Stimulated activated naive B cell treated with anti-CD40 and anti-IgM and Interleukin-4, amounts not matched to agents 10 μg/mL and 1 μg/mL and 100 μg/mL, for 72 hours (primary cell): ENCODE measurements around the gene ADARB1.
A peak's percentile ranks its signal among the peaks of the same experiment; 100 is the strongest.

Experiments
- ATAC-seq, 2 donors: fragments of 150-1000 bp; cut with Tn5 transposase; replicated peaks; 2 replicates each; pipeline ENCODE4 v1.10.0; 2021; ENCODE audit warnings: moderate library complexity in 1 of 2
- DNase-seq: peaks from one replicate; pipeline ENCODE4 v3.0.0; 2021
- H3K27ac Mint-ChIP-seq: one replicate; pipeline ENCODE4 v1.8.0; 2022; ENCODE audit warnings: mild to moderate bottlenecking, mixed read lengths
- H3K27me3 Mint-ChIP-seq, 2 donors: one replicate each; pipeline ENCODE4 v1.8.0; 2022; ENCODE audit warnings: mixed read lengths in 2 of 2
- H3K36me3 Mint-ChIP-seq, 2 donors: one replicate each; pipeline ENCODE4 v1.8.0; 2022; ENCODE audit warnings: mixed read lengths in 2 of 2, mild to moderate bottlenecking in 1 of 2
- H3K4me1 Mint-ChIP-seq, 2 donors: one replicate each; pipeline ENCODE4 v1.8.0; 2022; ENCODE audit warnings: mixed read lengths in 2 of 2, mild to moderate bottlenecking in 1 of 2
- H3K4me3 Mint-ChIP-seq, 2 donors: one replicate each; pipeline ENCODE4 v1.8.0; 2022; ENCODE audit warnings: mild to moderate bottlenecking in 2 of 2, mixed read lengths in 2 of 2, moderate library complexity in 1 of 2
- H3K9me3 Mint-ChIP-seq, 2 donors: one replicate each; pipeline ENCODE4 v1.8.0; 2022; ENCODE audit warnings: mixed read lengths in 2 of 2, mild to moderate bottlenecking in 1 of 2

The ADARB1 gene

DNA sequence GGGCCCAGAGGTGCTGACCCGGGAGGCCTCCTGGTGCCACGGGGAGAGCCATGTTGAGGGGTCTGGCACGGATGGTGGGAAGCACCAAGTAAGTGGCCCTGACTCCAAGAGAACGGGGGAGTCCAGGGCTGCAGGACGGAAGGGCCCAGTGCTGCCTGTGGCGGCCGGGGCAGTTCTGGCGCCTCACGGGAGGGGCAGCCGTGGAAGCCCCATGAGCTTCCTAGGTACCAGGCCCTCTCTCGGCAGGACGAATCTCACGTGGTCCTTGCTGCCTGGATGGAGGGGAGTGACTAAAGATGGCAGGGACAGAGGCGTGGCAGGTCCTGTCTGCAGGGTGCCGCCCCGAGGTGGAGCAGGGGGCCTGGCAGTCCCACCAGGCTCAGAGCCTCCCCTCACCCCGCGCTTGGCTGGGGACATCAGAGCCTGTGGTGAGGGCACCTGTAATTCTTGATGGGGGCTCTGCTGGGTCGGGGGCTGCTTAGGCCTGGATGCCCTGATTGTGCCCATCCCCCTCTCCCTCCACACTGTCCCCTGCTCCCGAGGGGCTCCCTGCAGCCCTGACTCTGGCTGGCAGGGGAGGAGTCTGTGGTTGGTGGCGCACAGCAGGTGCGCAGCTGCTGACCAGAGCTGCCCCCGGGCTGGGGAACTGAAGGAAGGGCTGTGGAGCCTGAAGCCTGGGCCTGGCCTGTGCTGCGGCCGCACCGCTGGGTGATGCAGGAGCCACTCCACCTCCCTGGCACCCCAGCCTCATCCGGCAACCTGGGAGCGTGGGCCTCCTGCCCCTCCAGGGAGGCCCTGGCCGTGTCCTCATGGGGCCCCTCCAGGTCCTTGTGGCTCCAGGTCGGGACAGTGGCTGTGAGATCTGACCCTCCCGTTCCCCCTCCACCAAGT, 181.9 kb downstream of the ADARB1 start:
- Mint-ChIP-seq H3K36me3 (no peaks in the 10 kb centered on the region), H3K4me1 (peaks cover 0 to 23% of the 10 kb centered on the region in 2 donors), H3K27ac (no peak overlapping the region), H3K4me3 (no peak overlapping the region), H3K9me3 (no peaks in the 10 kb centered on the region), H3K27me3 (peaks cover 14 to 39% of the 10 kb centered on the region in 2 donors)
- DNase-seq (no peak), ATAC-seq (peak in 1 of 2 donors; percentile 29)

DNA sequence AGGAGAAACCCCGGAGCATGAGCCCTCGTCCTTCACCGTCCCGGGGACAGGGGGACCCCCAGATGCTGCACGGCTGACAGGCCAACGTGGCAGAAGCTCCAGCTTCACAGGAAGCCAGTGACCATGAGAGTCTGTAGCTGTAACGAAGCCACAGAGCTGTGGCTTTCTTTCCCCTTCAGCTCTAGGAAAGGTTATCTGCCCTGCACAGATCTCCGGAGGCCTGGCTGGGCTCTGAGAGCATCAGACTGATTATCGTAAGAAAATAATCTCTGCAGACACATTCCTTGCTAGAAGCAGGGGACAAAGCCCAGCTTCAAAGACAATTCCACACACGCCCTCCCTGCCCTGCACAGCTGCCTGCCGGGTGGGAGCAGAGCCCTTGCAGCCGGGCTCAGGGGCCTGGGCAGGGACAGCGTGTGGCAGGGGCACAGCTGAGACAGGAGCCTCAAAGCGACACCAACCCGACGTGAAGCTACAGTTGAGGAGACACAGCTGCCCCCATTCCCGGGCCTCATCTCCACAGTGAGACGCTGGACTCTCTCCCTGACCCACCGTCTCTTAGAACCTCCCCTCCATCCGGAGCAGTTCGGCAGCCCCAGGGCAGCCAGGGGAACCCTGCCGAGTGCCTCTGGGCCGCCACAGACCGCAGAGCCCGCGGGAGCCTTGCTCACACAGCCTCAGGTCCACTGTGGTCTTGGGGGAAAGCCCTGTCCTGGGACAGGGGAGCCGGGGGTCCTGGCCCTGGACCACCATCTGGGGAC, 182.7 kb downstream of the ADARB1 start:
- DNase-seq (no peak), ATAC-seq (peak; percentile 42 to 84)
- Mint-ChIP-seq H3K9me3 (no peaks in the 10 kb centered on the region), H3K4me3 (no peak overlapping the region), H3K4me1 (peaks cover 0 to 23% of the 10 kb centered on the region in 2 donors), H3K27ac (no peak overlapping the region), H3K27me3 (peaks cover 10 to 34% of the 10 kb centered on the region in 2 donors), H3K36me3 (no peaks in the 10 kb centered on the region)

DNA sequence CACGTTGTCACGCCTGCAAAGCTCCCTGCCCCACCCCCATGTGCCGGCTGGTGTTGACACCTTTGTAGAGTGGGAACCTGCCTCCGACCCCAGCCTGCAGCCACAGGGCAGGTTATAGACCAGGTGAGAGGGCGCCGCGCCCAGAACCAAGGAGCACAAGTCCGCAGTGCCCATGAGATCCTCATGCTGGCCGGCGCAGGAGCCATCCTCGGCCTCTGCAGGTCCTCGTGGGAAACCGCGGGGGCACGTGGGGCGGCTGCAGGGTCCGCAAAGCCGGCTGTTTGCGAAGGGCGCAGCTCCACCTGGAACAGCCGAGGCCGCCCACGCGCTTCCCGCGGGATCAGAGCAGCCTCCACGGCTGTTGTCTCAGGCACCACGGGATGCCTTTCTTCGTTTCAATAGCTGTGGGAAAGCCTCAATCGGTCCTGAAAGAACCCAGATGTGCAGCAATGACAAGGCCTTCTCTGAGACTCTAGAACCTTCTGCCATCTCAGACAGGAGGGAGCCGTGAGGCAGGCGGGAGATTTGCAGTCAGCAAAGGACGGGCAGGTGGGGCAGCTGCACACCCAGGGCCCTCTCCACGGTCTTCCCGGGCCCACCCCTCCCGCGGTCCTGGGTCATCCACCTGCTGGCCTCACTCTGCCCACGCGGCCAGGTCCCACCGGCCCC, 183.4 kb downstream of the ADARB1 start:
- no peak overlapping the region for H3K4me3 Mint-ChIP-seq
- H3K9me3 Mint-ChIP-seq = no peaks in the 10 kb centered on the region
- H3K27me3 Mint-ChIP-seq = peaks cover 10 to 34% of the 10 kb centered on the region in 2 donors
- peaks cover 0 to 3% of the 10 kb centered on the region in 2 donors for H3K36me3 Mint-ChIP-seq
- ATAC-seq (no peak), DNase-seq (no peak)
- peaks cover 0 to 23% of the 10 kb centered on the region in 2 donors for H3K4me1 Mint-ChIP-seq
- H3K27ac Mint-ChIP-seq = peak overlapping the region; percentile 47

DNA sequence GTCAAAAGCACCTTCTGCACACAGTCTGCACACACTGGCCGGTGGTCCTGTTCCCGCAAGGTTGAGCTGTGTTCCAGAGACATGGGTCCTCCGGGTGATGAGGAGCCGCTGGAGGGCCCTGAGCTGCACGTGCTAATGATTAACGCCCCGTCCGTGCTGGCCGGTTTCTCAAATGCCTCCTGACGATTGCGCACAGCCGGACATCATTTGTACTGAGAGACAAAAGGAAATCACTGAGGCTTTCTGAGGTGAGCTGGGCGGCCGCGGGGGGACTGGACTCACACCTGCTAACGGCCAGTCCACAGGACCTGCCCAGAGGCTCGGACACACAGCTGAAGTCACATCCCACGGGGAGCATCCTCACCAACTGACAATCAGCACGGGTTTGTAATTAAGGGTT, 184.1 kb downstream of the ADARB1 start:
- Mint-ChIP-seq H3K27ac (no peak overlapping the region), H3K9me3 (no peaks in the 10 kb centered on the region), H3K36me3 (peaks cover 5 to 9% of the 10 kb centered on the region in 2 donors), H3K4me3 (no peak overlapping the region), H3K4me1 (peaks cover 0 to 23% of the 10 kb centered on the region in 2 donors), H3K27me3 (peaks cover 10 to 34% of the 10 kb centered on the region in 2 donors)
- no peak for ATAC-seq
- DNase-seq = no peak

DNA sequence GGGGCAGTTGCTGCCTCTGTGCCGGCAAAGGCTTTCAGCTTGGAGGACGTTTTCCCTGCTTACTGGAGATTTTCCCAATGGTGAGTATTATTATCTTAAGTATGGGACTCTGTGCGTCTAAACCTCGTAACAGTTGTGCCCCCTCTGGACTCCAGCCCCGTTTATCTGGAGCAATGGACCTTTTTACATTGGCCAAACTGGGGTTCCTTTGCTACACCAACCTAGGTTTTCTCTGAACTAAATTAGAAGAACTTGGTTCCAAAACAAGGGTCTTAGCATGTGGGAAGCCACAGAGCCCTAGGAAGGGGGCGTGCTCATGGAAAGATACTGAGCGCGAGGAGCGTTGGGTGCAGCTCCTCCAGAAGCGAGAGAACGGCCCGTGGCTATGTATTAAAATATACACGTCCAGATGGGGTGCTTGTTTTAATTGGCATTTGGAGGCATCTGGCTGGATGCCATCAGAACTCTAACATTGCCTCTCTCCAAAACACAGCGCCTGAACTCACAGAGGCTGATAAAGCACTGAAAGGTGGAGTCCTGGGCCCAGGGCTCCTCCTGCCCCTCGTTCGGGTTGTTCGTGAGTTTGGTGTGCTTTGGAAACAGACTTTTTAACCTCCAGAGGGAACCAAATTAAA, 184.9 kb downstream of the ADARB1 start:
- H3K4me3 Mint-ChIP-seq = no peak overlapping the region
- no peak for DNase-seq

DNA sequence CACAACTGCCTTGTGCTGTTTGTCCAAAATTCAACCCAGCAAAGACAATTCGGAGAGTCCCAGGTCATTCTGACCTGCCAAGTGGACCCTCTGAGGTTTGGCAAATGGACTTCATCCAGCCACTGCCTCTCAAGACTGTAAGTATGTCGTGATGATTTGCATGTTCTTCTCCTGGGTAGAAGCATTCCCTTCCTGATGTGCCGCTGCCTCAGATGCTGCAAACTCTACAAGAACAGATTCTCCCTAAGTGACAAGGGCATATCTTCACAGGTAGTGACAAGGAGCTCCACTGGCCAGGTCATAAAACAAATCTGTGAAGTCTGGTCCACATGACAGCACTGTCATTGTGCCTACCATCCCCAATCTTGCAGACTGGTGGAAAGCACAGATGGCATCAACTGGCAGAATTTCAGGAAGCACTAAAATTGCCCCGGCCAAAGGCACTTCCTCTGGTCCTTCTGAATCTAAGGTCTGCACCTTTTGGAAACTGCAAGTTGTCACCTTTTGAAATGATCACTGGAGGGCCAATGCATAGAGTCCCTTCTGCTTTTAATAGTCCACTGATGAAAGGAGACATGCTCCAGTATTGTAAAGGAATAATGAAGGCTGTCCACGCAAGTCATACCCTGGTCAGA, 185.9 kb downstream of the ADARB1 start:
- no peak overlapping the region for H3K27ac Mint-ChIP-seq
- H3K36me3 Mint-ChIP-seq = peaks cover 8 to 24% of the 10 kb centered on the region in 2 donors
- DNase-seq (no peak), ATAC-seq (no peak)
- H3K4me3 Mint-ChIP-seq = no peak overlapping the region
- peaks cover 0 to 23% of the 10 kb centered on the region in 2 donors for H3K27me3 Mint-ChIP-seq
- H3K9me3 Mint-ChIP-seq = no peaks in the 10 kb centered on the region
- H3K4me1 Mint-ChIP-seq = peaks cover 0 to 17% of the 10 kb centered on the region in 2 donors

More for the DNA sequence above, 184.9 kb downstream of the ADARB1 start:
- no peaks in the 10 kb centered on the region for H3K9me3 Mint-ChIP-seq
- ATAC-seq = no peak
- H3K27me3 Mint-ChIP-seq = peaks cover 7 to 31% of the 10 kb centered on the region in 2 donors
- peaks cover 0 to 23% of the 10 kb centered on the region in 2 donors for H3K4me1 Mint-ChIP-seq
- H3K27ac Mint-ChIP-seq = no peak overlapping the region
- H3K36me3 Mint-ChIP-seq = peaks cover 5 to 17% of the 10 kb centered on the region in 2 donors

DNA sequence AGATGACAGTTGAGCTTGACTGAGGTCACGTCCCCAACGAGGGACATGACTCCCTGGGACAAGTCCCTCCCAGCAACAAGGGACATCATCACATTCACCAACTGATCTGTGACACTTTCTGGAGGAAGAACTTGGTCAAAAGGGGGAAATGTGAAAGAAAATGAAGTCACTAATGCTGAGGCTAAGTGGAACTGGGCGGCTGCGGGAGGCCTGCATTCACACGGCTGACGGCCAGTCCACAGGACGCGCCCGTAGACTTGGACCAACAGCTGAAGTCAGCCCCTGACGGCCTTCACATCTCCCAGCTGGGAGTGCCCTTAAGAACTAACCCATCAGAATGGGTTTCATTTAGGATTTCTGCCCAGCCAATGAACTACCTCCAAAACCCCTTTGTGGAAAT, 186.7 kb downstream of the ADARB1 start:
- Mint-ChIP-seq H3K27me3 (peaks cover 0 to 19% of the 10 kb centered on the region in 2 donors), H3K36me3 (peaks cover 13 to 32% of the 10 kb centered on the region in 2 donors), H3K4me3 (no peak overlapping the region), H3K4me1 (peaks cover 0 to 13% of the 10 kb centered on the region in 2 donors), H3K27ac (no peak overlapping the region), H3K9me3 (no peaks in the 10 kb centered on the region)
- ATAC-seq (no peak), DNase-seq (no peak)

DNA sequence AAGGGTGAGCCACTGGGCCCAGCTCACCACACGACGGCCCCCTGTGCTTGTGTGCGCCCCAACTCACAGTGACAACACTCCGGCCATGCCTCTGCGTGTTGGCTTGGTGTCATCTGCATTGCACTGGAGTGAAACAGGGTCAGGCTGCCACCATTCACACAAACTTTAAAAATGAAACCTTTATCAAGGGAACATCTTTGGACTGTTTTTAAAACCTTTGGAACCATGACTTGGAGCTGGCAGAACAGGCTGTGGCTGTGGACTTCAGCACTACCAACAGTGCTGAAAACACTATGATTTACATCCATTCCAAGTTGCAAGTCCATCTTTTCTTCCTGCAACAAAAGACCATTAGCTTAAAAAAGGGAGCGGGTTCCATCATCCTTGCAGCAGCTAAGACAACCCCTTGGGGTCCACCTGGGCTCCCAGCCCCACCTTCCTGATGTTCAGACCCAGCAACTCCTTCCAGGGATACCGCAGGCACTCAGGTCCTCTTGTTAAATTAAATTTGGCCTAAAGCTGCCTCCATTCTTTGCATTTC, 187.7 kb downstream of the ADARB1 start:
- no peak for ATAC-seq
- H3K27me3 Mint-ChIP-seq = peaks cover 0 to 11% of the 10 kb centered on the region in 2 donors
- peaks cover 5 to 9% of the 10 kb centered on the region in 2 donors for H3K4me1 Mint-ChIP-seq
- no peak for DNase-seq
- no peaks in the 10 kb centered on the region for H3K9me3 Mint-ChIP-seq
- peak overlapping the region; percentile 25 for H3K27ac Mint-ChIP-seq
- H3K36me3 Mint-ChIP-seq = peaks cover 19 to 40% of the 10 kb centered on the region in 2 donors
- H3K4me3 Mint-ChIP-seq = no peak overlapping the region

DNA sequence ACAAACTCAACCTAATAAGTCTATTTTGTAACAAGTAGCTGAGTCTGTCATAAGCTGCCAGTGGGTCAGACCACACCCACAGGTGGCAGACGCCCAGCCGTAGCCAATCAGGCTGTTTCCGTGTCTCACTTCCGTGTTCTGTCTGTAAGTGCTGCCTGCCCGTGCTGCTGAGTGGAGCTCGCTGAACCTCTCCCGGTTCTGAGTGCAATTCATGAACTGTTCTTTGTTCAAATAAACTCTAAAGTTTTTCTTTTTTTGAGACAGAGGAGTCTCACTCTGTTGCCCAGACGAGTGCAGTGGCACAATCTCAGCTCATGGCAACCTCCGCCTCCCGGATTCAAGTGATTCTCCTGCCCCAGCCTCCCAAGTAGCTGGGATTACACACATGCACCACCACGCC, 188.2 kb downstream of the ADARB1 start:
- peak overlapping the region; percentile 25 for H3K27ac Mint-ChIP-seq
- ATAC-seq (no peak), DNase-seq (no peak)
- peaks cover 0 to 8% of the 10 kb centered on the region in 2 donors for H3K27me3 Mint-ChIP-seq
- no peak overlapping the region for H3K4me3 Mint-ChIP-seq
- peaks cover 20 to 45% of the 10 kb centered on the region in 2 donors for H3K36me3 Mint-ChIP-seq
- H3K4me1 Mint-ChIP-seq = peaks cover 6% of the 10 kb centered on the region in 2 donors
- no peaks in the 10 kb centered on the region for H3K9me3 Mint-ChIP-seq

DNA sequence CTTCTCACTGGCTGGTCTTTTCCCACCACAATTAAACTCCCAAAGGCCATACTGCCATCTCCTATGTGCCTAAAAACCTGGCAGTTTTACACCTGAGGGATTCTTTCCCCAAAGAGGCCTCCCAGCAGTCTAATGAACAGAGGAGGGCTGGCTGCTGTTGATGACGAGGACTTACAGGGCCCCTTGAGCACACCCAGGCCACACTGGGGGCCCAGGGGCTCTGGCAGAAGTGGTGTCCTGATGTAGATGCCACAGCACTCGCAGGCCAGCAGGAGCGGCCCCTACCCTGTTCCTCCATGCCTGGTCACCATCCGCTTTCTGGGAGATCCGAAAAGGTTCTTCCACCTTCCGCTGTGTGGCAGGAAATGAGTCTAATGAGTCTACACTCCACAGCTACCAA, 189.2 kb downstream of the ADARB1 start:
- Mint-ChIP-seq H3K27ac (no peak overlapping the region), H3K27me3 (peaks cover 0 to 2% of the 10 kb centered on the region in 2 donors), H3K4me1 (peaks cover 6% of the 10 kb centered on the region in 2 donors), H3K4me3 (no peak overlapping the region), H3K9me3 (no peaks in the 10 kb centered on the region), H3K36me3 (peaks cover 20 to 49% of the 10 kb centered on the region in 2 donors)
- ATAC-seq (no peak), DNase-seq (no peak)

DNA sequence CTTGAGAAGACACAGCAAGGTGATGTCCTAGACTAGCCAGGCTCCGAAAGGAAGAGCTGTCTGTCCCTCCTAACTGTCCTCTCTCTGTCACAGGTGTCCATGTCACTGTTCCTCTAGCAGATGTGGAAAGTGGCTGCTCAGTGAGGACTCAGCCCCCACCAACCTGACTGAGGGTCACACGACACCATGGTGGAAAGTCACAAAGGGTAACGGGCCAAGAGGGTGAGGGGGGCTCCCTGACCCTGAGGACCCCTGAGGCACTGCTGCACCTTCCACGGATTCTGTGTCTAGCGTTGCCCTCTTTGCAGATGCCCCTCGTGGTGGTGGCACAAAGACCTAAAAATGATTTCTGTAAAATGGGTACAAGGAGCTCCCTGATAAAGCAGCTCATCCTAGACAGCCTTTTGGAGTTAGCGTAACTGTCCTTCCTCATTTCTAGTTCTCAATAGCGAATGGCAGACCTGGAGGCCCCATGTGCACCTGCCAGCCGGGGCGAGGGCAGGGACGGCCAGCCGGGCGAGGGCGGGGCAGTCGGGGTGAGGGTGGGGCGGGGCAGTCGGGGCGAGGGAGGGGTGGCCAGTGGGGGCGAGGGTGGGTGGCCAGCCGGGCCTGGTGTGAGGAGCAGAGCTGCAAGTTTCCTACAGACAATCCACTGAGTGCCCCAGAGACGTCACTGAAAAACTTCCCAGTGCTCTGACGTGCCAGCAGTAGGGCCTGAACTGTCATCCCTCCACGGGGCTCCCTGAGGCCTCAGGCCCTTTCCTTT, 189.9 kb downstream of the ADARB1 start:
- H3K27ac Mint-ChIP-seq = no peak overlapping the region
- H3K36me3 Mint-ChIP-seq = peaks cover 20 to 49% of the 10 kb centered on the region in 2 donors
- H3K4me3 Mint-ChIP-seq = no peak overlapping the region
- peaks cover 6% of the 10 kb centered on the region in 2 donors for H3K4me1 Mint-ChIP-seq
- no peak for ATAC-seq
- no peaks in the 10 kb centered on the region for H3K27me3 Mint-ChIP-seq
- no peak for DNase-seq
- H3K9me3 Mint-ChIP-seq = no peaks in the 10 kb centered on the region

DNA sequence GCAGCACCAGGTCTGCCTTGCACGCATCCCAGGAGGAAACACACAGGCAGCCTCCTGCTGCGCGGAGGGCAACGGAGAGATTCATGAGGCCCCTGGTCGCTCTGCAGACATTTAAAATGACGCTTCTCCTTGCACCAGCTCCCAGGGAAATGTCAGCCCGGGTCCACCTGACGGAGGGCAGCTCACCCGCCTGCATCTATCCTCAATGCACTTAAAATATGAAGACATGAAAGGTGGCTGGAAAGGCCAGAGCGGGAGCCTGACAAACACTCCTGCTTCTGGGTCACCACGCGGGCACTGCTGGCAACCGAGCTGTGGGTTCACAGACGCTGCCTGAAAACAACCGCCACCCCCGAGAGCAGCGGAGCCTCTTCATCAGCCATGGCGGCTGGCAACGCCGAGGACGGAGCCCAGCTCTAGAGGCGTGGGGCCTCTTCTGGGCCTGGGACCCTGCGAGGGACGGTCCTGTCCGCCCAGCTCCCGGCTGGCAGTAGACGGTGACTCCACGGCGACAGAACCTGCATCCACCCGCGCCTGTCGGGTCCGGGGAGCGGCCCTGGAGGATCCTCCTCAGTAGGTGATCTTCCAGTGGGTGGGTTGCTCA, 190.6 kb downstream of the ADARB1 start:
- Mint-ChIP-seq H3K27ac (no peak overlapping the region), H3K9me3 (no peaks in the 10 kb centered on the region), H3K4me3 (no peak overlapping the region), H3K27me3 (no peaks in the 10 kb centered on the region), H3K4me1 (peaks cover 6% of the 10 kb centered on the region in 2 donors), H3K36me3 (peaks cover 20 to 49% of the 10 kb centered on the region in 2 donors)
- DNase-seq = no peak
- ATAC-seq = no peak
